ENCODE data around the gene CPLX1. TPM values are rescaled to one million over a fixed set of nuclear protein-coding genes. Genes with fewer than 3 reads are reported as not detected.

The CPLX1 gene
- total and polyA plus RNA-seq, 12 donors = 1.5 to 10.8 (median 2.3) TPM

- intact Hi-C loops (cut with DNase I) = no loop called here
- WGBS, 2 donors = 57 to 59% methylated on average over 19 of the region's 19 CpGs
- Histone ChIP-seq H3K9me3 (no peaks in the 10 kb centered on the region), H3K27me3 (peaks cover 43 to 83% (median 68%) of the 10 kb centered on the region in 7 donors), H3K4me3 (no peak overlapping the region), H3K36me3 (no peaks in the 10 kb centered on the region), H3K27ac (no peak overlapping the region), H3K4me1 (peaks cover 0 to 28% (median 14%) of the 10 kb centered on the region in 9 donors)
- TF ChIP-seq CTCF (IDR thresholded peaks at IDR 0.05) = no peak
- ATAC-seq (no peak), DNase-seq (no peak)
Measured at GRCh38 chr4:793093-793861, 32.7 kb downstream of the CPLX1 start.

- H3K4me1 ChIP-seq = peaks cover 0 to 30% (median 14%) of the 10 kb centered on the region in 9 donors
- intact Hi-C loops (cut with DNase I) = no loop called here
- 48 to 54% methylated on average over 17 of the region's 17 CpGs for WGBS, 2 donors
- no peak for TF ChIP-seq CTCF (IDR thresholded peaks at IDR 0.05)
- peak overlapping the region in 3 of 10 donors; percentile 8 to 25 (median 24) for H3K4me3 ChIP-seq
- no peaks in the 10 kb centered on the region for H3K9me3 ChIP-seq
- no peak for DNase-seq
- H3K36me3 ChIP-seq = no peaks in the 10 kb centered on the region
- no peak for ATAC-seq
- peaks cover 43 to 86% (median 71%) of the 10 kb centered on the region in 7 donors for H3K27me3 ChIP-seq
- H3K27ac ChIP-seq = no peak overlapping the region
Measured at GRCh38 chr4:792626-793092, 33.3 kb downstream of the CPLX1 start.

GRCh38 chr4:791898-792625 lies 33.9 kb downstream of the CPLX1 start:
- ATAC-seq (no peak), DNase-seq (no peak)
- intact Hi-C loops (cut with DNase I) = no loop called here
- no peak for TF ChIP-seq CTCF (IDR thresholded peaks at IDR 0.05)
- no peaks in the 10 kb centered on the region for H3K9me3 ChIP-seq
- H3K27me3 ChIP-seq = peaks cover 43 to 87% (median 73%) of the 10 kb centered on the region in 7 donors
- WGBS, 2 donors = 11 to 13% methylated on average over 48 to 50 of the region's 50 CpGs
- H3K27ac ChIP-seq = no peak overlapping the region
- peak overlapping the region in 5 of 10 donors; percentile 8 to 25 (median 18) for H3K4me3 ChIP-seq
- H3K36me3 ChIP-seq = no peaks in the 10 kb centered on the region
- H3K4me1 ChIP-seq = peaks cover 0 to 36% (median 14%) of the 10 kb centered on the region in 9 donors

GRCh38 chr4:791252-791897 lies 34.6 kb downstream of the CPLX1 start:
- 58 to 59% methylated on average over 28 to 29 of the region's 29 CpGs for WGBS, 2 donors
- Histone ChIP-seq H3K36me3 (no peaks in the 10 kb centered on the region), H3K9me3 (no peaks in the 10 kb centered on the region), H3K27ac (no peak overlapping the region), H3K27me3 (peaks cover 43 to 87% (median 73%) of the 10 kb centered on the region in 7 donors), H3K4me1 (peaks cover 0 to 43% (median 21%) of the 10 kb centered on the region in 9 donors), H3K4me3 (no peak overlapping the region)
- intact Hi-C loops (cut with DNase I) = no loop called here
- no peak for TF ChIP-seq CTCF (IDR thresholded peaks at IDR 0.05)
- ATAC-seq (no peak), DNase-seq (no peak)

All from heart right ventricle (tissue), 16 donors.